Activated T-cell treated with anti-CD3 and anti-CD28 coated beads, Interleukin-2, amount 50 U/mL, for 72 hours (primary cell): Measurements from ENCODE around the gene EGR4. TPM values are rescaled to one million over a fixed set of nuclear protein-coding genes. Genes with fewer than 3 reads are reported as not detected.

Source experiments
- ATAC-seq, 2 donors: fragments of 150-1000 bp; cut with Tn5 transposase; replicated peaks in 1 of 2; 2 replicates each; pipeline ENCODE4 v1.10.0; 2021; ENCODE audit warnings: moderate library complexity in 2 of 2, mild to moderate bottlenecking in 1 of 2
- DNase-seq, 2 donors: peaks; one replicate each; pipeline ENCODE4 v3.0.0; 2021 to 2022; ENCODE audit warnings: mixed read lengths in 1 of 2
- H3K27ac Mint-ChIP-seq: one replicate; pipeline ENCODE4 v1.8.0; 2022; ENCODE audit warnings: mild to moderate bottlenecking, moderate library complexity, mixed read lengths
- H3K27me3 Mint-ChIP-seq: one replicate; pipeline ENCODE4 v1.8.0; 2022; ENCODE audit warnings: low read depth, mixed read lengths
- H3K36me3 Mint-ChIP-seq, 2 donors: one replicate each; pipeline ENCODE4 v1.8.0; 2022; ENCODE audit warnings: mixed read lengths in 2 of 2, mild to moderate bottlenecking in 1 of 2; ENCODE audit not compliant: insufficient read depth in 2 of 2
- H3K4me1 Mint-ChIP-seq: one replicate; pipeline ENCODE4 v1.8.0; 2022; ENCODE audit warnings: low read depth, mixed read lengths
- H3K4me3 Mint-ChIP-seq, 2 donors: one replicate each; pipeline ENCODE4 v1.8.0; 2022; ENCODE audit warnings: mild to moderate bottlenecking in 2 of 2, mixed read lengths in 2 of 2, moderate library complexity in 2 of 2
- H3K9me3 Mint-ChIP-seq, 2 donors: one replicate each; pipeline ENCODE4 v1.8.0; 2022; ENCODE audit warnings: mixed read lengths in 2 of 2
- total RNA-seq, 2 donors: library from RNA; stranded (reverse); gene quantifications; one replicate each; pipeline ENCODE4 v1.2.3, GENCODE V29; 2022

The EGR4 gene
- total RNA-seq, 2 donors from 2014 or later: 1.6 to 2.1 TPM

DNA sequence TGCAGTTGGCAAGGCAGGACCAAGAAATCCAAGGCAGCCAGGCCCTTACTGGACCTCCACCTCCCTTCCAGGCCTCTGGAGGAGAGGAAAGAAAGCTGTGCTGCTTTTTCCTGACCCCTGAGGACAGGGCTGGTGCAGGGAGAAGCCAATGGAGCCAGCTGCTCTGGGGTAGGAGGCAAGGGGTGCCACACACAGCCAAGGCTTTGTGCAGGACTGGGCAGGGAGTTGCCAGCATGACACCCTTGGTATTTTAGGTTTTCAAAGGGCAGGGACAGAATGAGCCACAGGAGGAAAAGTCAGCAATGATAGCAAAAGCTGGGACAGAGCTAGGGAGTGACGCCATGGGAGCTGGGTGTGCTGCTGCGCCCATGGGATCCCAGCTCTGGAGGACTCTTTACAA is 36.3 kb downstream of the EGR4 start:
- ATAC-seq (peak in 1 of 2 donors; percentile 15), DNase-seq (no peak)
- H3K27ac Mint-ChIP-seq: no peak overlapping the region
- H3K27me3 Mint-ChIP-seq: no peaks in the 10 kb centered on the region
- H3K4me3 Mint-ChIP-seq: no peak overlapping the region
- H3K9me3 Mint-ChIP-seq: no peaks in the 10 kb centered on the region
- no peaks in the 10 kb centered on the region for H3K4me1 Mint-ChIP-seq
- H3K36me3 Mint-ChIP-seq: peaks cover 0 to 2% of the 10 kb centered on the region in 2 donors

DNA sequence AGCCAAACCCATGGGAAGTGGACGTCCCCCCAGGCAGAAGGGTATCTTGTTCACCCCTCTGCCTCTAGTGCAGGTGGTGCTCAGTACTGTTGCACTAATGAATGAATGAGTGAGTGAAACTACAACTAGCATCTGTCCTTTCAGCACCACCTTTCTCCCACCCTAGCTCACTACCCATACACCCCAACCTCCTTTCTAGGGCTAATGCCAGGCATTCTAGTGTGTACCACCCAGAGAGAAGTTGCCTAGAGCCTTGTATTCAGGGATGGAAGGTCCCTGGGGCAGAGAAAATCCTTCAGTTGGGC is 36.8 kb downstream of the EGR4 start:
- Mint-ChIP-seq H3K36me3 (peaks cover 0 to 2% of the 10 kb centered on the region in 2 donors), H3K27me3 (no peaks in the 10 kb centered on the region), H3K27ac (no peak overlapping the region), H3K9me3 (no peaks in the 10 kb centered on the region), H3K4me3 (no peak overlapping the region), H3K4me1 (no peaks in the 10 kb centered on the region)
- no peak for DNase-seq
- peak in 1 of 2 donors; percentile 5 for ATAC-seq

DNA sequence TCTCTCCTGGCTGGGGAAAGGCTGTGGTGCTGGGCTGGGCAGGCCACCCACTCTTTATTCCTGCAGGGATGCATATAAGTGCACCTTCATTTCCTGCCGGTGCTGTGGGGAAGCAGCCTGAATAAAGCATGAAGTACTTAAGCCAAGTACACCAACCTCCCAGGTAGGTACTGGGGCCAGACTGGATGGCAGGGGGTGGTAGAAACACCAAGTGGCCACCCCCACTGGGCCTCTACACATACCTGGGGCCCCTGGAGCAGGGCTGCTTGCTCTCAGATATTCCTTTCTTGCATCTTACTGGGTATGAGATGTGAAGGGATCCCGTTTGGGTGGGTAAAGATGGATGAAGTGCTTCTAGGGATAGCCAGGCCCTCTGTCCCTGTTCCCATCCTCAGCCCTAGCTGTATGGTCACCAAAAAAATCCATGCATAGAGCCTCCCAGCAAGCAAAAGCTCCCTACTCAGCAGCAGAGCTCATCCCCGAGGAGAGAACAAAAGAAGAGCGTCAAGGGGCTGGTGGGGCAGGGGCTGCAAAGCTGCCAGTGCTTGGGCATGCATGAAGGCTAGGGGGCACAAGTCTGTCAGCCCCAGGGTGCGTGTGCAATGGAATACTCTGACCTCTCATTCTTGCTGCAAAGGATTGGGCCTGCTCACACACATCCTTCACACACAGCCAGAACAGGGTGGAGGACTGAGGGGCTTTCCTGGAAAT is 37.3 kb downstream of the EGR4 start:
- Mint-ChIP-seq H3K4me3 (no peak overlapping the region), H3K36me3 (peaks cover 0 to 2% of the 10 kb centered on the region in 2 donors)

DNA sequence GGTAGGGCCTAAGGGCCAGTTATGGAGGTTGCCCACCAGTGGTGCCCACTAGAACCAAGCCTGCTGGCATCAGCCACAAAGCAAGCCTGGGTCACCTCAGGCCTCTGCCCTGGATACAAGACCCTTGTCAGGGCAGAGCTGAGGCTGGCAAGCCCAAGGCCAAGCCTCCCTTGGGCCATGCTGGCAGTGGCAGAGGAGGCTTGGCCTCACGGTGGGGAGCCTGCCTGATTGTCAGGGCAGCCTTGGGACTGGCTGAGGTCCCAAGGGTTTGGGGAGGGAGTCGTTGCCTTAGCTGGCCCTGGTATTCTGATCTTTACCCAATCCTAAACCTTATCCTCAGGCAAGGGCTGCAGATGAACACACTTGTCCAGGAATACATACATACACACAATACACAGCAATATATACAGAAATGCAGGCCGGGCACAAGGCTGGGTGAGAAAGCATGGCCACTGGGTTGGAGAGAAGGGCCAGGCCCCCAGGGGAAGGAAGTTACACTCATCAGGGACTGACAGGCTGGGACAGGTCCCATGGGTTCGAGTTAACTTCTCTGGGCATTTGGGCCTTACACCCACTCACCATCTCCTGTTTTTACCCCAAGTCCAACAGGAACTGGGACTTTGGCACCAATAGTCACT is 38.2 kb downstream of the EGR4 start:
- Mint-ChIP-seq H3K36me3 (peaks cover 0 to 4% of the 10 kb centered on the region in 2 donors), H3K27ac (no peak overlapping the region), H3K27me3 (no peaks in the 10 kb centered on the region), H3K4me3 (no peak overlapping the region), H3K4me1 (no peaks in the 10 kb centered on the region), H3K9me3 (no peaks in the 10 kb centered on the region)
- DNase-seq (no peak), ATAC-seq (no peak)

More for the DNA sequence above, 37.3 kb downstream of the EGR4 start:
- Mint-ChIP-seq H3K27me3 (no peaks in the 10 kb centered on the region), H3K4me1 (no peaks in the 10 kb centered on the region), H3K9me3 (no peaks in the 10 kb centered on the region), H3K27ac (no peak overlapping the region)
- DNase-seq: no peak
- ATAC-seq: no peak

DNA sequence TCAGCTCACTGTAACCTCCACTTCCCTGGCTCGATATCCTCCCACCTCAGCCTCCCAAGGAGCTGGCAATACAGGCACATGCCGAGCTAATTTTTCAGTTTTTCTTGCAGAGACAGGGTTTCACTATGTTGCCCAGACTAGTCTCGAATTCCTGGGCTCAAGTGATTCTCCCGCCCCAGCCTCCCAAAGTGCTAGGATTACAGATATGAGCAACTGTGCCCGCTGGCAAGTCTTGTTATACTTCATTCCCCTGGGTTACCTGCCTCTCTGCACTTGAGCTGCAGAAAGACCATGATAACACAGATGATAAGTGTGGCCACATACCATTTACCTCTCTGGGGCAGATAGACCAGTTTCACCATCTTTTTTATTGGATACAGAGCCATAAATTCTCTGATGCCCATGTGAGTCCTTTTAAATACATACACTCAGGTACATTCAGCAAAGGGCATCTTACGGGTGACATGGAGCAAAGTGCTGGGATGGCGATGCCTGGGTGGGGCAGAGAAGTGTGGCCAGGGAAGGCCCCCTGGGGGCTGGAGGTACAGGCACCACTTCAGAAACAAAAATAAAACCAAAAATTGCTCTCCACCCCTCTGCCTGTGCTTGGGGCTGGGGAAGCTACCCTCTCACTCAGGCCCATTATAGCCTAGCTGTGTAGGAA is 38.9 kb downstream of the EGR4 start:
- Mint-ChIP-seq H3K27ac (no peak overlapping the region), H3K4me1 (no peaks in the 10 kb centered on the region), H3K36me3 (peaks cover 3 to 11% of the 10 kb centered on the region in 2 donors), H3K4me3 (no peak overlapping the region), H3K9me3 (no peaks in the 10 kb centered on the region), H3K27me3 (no peaks in the 10 kb centered on the region)
- ATAC-seq (no peak), DNase-seq (no peak)

DNA sequence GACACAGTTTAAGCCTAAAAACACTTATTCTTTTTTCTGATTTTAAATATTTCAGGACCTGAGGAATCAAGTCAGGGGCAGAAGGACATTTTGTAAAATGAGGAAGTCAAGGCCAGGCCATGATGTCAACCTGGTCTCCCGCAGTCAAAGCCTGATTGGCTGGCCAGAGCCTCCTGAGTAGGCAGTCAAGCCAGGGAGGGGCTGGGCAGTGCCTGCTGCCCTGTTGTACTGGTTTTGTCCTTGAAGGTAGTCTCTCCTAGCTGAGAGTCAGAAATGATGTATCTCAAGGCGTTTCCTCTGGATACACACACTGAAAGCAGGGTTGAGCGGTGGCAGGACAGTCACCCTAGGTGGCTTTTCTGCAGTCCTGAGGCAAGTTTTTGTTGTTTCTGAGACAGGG is 39.4 kb downstream of the EGR4 start:
- DNase-seq (no peak), ATAC-seq (no peak)
- Mint-ChIP-seq H3K9me3 (no peaks in the 10 kb centered on the region), H3K36me3 (peaks cover 4 to 12% of the 10 kb centered on the region in 2 donors), H3K4me3 (no peak overlapping the region), H3K4me1 (no peaks in the 10 kb centered on the region), H3K27me3 (no peaks in the 10 kb centered on the region), H3K27ac (no peak overlapping the region)

DNA sequence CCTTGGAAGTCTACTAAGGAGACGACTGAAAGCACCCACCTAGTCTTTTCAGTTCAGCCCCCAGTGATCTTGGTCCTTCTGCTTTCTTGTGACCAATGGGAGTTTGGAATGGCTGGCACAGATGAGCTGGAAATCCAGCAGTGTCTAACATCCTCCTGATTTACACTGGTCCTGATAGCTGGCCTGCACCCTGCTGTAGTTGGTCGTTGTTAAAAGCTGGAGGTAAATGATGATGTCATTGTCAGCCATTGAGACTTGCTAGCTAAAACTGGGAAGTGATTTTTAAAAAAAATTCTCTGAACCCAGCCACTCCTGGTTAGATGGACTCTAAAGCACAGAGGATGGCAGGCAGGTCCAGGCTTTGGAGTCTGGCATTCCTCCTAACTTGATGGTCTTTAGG is 39.9 kb downstream of the EGR4 start:
- no peaks in the 10 kb centered on the region for H3K4me1 Mint-ChIP-seq
- no peaks in the 10 kb centered on the region for H3K27me3 Mint-ChIP-seq
- DNase-seq: no peak
- H3K27ac Mint-ChIP-seq: no peak overlapping the region
- no peaks in the 10 kb centered on the region for H3K9me3 Mint-ChIP-seq
- ATAC-seq: no peak
- peaks cover 4 to 14% of the 10 kb centered on the region in 2 donors for H3K36me3 Mint-ChIP-seq
- H3K4me3 Mint-ChIP-seq: no peak overlapping the region

DNA sequence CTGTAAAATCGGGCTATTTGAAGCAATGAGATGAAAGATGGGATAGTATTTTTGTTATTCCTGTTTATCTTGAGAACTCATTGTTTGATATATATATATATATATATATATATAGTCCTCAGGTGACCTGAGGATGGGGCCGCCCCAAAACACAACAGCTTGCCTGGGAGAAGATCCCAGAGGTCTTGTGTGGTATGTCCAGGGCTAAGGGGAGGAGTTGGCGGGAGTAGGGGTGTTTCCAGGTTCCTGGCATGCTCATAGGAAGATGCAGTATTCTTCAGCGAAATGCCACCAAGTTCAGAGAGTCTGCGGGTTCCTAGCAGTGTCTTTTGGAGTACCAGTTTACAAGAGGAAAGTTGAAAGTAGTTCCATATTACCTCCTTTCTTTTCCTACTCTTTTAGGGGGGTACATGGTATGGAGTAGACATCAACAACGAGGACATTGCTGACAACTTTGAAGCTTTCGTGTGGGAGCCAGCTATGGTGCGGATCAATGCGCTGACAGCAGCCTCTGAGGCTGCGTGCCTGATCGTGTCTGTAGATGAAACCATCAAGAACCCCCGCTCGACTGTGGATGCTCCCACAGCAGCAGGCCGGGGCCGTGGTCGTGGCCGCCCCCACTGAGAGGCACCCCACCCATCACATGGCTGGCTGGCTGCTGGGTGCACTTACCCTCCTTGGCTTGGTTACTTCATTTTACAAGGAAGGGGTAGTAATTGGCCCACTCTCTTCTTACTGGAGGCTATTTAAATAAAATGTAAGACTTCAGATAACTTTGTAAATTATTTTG is 40.9 kb downstream of the EGR4 start:
- H3K27me3 Mint-ChIP-seq: no peaks in the 10 kb centered on the region
- no peak for DNase-seq
- H3K4me3 Mint-ChIP-seq: no peak overlapping the region
- peaks cover 8 to 18% of the 10 kb centered on the region in 2 donors for H3K36me3 Mint-ChIP-seq
- no peak overlapping the region for H3K27ac Mint-ChIP-seq
- H3K9me3 Mint-ChIP-seq: no peaks in the 10 kb centered on the region
- H3K4me1 Mint-ChIP-seq: no peaks in the 10 kb centered on the region
- ATAC-seq: no peak

DNA sequence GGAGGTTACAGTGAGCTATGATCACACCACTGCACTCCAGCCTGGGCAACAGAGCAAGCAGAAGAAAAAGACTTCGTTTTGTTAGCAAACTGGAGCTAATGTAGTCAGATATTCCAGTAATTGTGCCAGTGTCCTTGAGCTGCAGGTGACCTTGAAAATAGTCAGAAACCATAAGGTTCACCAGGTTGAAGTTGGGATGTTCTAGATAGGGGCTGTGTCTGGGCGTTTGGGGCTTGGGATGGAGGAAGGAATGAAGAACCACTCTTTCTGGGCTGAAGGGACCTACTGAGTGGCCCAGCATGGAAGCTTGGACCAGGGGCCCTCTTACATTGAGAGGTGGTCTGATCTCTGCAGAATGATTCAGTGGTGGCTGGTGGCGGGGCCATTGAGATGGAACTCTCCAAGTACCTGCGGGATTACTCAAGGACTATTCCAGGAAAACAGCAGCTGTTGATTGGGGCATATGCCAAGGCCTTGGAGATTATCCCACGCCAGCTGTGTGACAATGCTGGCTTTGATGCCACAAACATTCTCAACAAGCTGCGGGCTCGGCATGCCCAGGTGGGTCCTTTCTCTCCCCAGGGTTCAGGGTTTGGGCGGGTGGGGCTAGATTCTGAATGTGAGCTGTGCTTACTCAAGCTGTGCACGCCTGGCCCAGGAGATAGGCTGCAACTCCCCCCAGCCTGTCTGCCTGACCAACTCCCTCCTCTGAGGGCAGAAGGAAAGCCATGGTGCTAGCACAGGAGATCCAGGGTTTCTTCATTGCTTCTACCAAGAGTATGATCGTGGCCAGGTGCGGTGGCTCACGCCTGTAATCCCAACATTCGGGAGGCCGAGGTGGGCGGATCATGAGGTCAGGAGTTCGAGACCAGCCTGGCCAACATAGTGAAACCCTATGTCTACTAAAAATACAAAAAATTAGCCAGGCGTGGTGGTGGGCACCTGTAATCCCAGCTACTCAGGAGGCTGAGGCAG is 42.2 kb downstream of the EGR4 start:
- H3K36me3 Mint-ChIP-seq: peaks cover 14 to 27% of the 10 kb centered on the region in 2 donors

DNA sequence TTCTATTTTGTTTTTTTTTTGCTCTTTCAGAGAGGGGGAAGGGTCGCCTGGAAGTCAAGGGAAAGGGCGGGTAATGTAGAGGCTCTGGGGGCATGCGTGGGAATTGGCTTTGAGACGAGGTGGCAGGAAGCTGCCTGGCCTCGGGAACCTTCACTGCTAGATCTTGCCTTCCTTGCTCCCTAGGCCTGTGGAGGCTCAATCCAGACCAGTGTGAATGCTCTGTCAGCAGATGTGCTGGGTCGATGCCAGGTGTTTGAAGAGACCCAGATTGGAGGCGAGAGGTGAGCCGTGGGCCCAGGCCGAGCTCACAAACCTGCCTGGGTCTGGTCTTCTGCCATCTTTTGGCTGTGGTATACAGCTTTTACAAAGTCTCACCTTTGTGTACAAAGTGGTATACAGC is 43.7 kb downstream of the EGR4 start:
- H3K27ac Mint-ChIP-seq: peak overlapping the region; percentile 89
- peaks cover 8% of the 10 kb centered on the region for H3K4me1 Mint-ChIP-seq
- H3K4me3 Mint-ChIP-seq: no peak overlapping the region
- no peak for DNase-seq
- H3K36me3 Mint-ChIP-seq: peaks cover 21 to 32% of the 10 kb centered on the region in 2 donors
- no peaks in the 10 kb centered on the region for H3K27me3 Mint-ChIP-seq
- no peaks in the 10 kb centered on the region for H3K9me3 Mint-ChIP-seq
- no peak for ATAC-seq

More for the DNA sequence above, 42.2 kb downstream of the EGR4 start:
- Mint-ChIP-seq H3K27ac (no peak overlapping the region), H3K27me3 (no peaks in the 10 kb centered on the region), H3K9me3 (no peaks in the 10 kb centered on the region), H3K4me1 (peaks cover 5% of the 10 kb centered on the region), H3K4me3 (no peak overlapping the region)
- ATAC-seq (no peak), DNase-seq (no peak)

DNA sequence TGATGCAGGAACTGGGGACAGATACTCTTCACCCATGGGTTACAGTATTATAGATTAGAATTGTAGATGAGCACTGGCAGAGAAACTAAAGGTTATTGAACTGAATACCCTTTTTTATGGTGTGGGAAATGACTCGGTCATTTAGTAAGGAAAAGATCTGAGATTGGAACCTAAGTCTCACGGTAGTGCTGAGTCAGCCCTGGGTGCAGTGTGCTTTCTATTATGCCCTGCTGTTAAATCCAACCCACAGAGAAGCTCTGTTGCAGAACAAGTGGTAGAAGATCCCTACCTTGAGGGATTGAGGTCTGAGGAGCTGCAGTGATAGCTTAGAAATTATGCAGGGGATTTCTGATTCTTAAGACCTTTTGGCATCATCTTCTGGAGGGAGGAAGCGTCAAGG is 46.5 kb downstream of the EGR4 start:
- Mint-ChIP-seq H3K27ac (peak overlapping the region; percentile 66), H3K36me3 (peaks cover 21 to 32% of the 10 kb centered on the region in 2 donors), H3K4me3 (no peak overlapping the region)

DNA sequence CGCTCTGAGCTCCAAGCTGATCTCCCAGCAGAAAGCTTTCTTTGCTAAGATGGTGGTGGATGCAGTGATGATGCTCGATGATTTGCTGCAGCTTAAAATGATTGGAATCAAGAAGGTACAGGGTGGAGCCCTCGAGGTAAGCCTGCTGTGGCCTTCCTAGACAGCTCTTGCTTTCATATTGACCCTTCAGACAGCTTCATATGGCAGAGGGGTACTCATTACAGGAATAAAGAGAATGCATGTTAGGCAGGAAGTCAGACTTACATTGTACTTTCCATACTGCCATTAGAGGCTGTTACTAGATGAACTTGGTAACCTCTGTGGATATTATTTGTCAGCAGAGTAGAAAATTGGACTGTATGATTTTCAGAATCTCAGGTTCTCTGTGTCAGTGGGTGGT is 48.8 kb downstream of the EGR4 start:
- ATAC-seq: peak; percentile 55 to 90
- DNase-seq: no peak
- Mint-ChIP-seq H3K9me3 (no peaks in the 10 kb centered on the region), H3K4me3 (no peak overlapping the region), H3K27ac (peak overlapping the region; percentile 70), H3K27me3 (no peaks in the 10 kb centered on the region), H3K36me3 (peaks cover 19 to 35% of the 10 kb centered on the region in 2 donors), H3K4me1 (peaks cover 21% of the 10 kb centered on the region)

More for the DNA sequence above, 46.5 kb downstream of the EGR4 start:
- Mint-ChIP-seq H3K27me3 (no peaks in the 10 kb centered on the region), H3K9me3 (no peaks in the 10 kb centered on the region), H3K4me1 (peaks cover 19% of the 10 kb centered on the region)
- no peak for ATAC-seq
- DNase-seq: no peak
